Mammary epithelial cell (primary cell): ENCODE data around the gene SMYD3.

Experiments used
- CTCF ChIP-seq, 2 donors: IDR thresholded peaks in 1 of 2; conservative IDR thresholded peaks in 1 of 2; 2 replicates each; pipeline ENCODE4 v1.5.1; 2011 to 2012; ENCODE audit warnings: inconsistent platforms in 2 of 2, low read length in 2 of 2, mild to moderate bottlenecking in 2 of 2, control low read depth in 1 of 2, low read depth in 1 of 2; ENCODE audit not compliant: insufficient read depth in 1 of 2; ENCODE audit errors: extremely low read depth in 1 of 2
- EZH2 ChIP-seq: IDR thresholded peaks from 2 replicates; pipeline ENCODE4 v1.6.1; 2012; ENCODE audit warnings: low read length, inconsistent platforms, borderline replicate concordance

DNA sequence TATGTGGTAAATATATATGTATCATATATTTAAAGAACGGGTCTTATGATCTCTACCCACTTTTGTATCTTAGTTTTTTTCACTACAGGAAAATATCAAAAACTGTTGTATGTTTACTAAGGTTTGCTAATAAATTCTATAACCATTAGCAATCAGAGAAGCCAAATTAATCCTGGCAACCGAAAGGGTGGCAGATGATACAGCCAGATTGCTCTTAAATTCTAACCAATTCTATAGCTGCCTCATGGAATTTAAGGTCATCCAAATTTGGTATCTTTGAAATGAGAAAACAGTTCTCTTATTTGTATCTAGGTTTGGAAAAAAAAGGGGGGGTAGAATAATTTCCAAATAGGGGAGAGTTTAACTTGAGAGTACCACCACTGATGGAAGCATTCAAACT, 591.2 kb downstream of the SMYD3 start:
- TF ChIP-seq CTCF (conservative IDR thresholded peaks at IDR 0.05 in 1 of 2, IDR thresholded peaks at IDR 0.05 in 1 of 2; ENCODE audit: extremely low read depth in 1 of 2, insufficient read depth in 1 of 2, low read depth in 1 of 2, low read length in 2 of 2), result no peak
- TF ChIP-seq EZH2, result no peak
